GM18526 (cell line): ENCODE results near the gene FAM13A.

Experiments
- POLR2A ChIP-seq: IDR thresholded peaks from 3 replicates; pipeline ENCODE4 v1.6.1; 2011; ENCODE audit not compliant: insufficient read length; ENCODE audit errors: extremely low read depth

Gene FAM13A

GRCh38 chr4:89056953-89057398 is at the start of gene FAM13A:
Gene FAM13A (minus strand): TSS chr4:89057185. CDS start chr4:89056964, 221 bp downstream.
- TF ChIP-seq POLR2A: no peak

DNA sequence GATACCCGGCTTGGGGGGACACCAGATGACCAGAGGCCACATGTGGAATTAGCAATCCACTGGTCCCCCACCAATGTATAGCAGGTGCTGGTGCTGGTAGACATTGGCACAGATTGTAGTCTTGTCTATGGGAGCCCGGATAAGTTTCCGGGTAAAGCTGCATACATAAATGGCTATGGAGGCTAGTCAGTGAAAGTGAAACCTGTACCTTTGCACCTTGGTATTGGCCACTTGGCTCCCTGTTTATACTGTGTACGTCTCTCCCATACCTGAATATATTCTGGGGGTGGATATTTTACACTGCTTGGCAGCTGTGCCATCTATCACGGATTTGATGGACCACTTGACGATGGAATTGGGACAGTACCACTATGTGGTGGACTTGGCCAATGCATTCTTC is 48.7 kb upstream of the FAM13A start:
- TF ChIP-seq POLR2A: no peak

DNA sequence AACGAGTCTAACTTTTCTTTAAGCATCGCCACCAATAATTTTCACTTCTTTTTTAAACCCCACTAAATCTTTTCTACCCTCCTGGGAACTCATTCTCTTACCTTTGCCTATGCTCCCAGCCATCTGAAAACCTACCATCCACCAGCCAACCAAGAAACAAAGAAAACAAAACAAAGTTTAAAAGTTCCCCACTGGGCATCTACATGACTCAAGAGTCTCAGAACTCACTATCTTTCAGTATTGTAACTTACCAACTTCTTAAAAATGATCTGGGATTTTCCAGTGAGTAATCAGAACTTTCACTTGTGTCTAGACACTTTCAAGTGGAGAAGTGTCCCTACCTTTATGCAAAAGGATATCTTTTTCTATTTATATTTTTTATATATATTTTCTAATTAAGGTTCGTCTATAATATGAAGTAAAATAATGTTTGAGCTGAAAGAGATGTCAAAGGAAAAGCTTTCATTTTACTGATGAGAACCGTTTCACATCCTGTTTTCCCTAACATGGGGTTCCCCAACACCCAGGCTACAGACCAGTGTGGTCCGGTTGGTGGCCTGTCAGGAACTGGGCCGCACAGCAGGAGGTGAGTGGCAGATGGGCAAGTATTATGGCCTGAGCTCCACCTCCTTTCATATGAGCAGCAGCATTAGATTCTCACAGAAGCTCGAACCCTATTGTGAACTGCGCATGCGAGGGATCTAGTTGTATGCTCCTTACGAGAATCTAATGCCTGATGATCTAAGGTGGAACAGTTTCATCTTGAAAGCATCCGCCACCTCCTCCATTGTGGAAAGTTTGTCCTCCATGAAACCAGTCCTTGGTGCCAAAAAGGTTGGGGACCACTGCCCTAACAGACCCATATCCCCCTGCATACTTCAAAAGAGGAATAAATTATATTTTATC is 44.5 kb upstream of the FAM13A start:
- TF ChIP-seq POLR2A: no peak

DNA sequence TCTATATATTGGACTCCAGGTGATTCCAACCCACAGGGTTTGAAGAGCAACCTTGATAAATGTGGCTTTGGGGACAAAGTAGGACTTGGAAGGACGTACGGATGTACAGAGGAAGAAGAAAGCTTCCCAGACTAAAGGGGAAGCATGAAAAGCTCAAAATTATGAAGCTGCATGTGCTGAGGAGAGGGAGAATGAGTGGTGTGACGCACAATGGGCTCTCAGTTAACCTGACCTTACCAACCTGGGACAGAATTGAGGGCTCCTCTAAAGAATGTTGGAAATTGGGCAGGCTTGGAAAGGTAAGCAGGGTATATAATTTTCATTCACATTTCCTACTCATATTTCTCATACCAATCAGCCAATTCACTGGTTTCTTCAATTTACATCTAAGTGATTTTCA is 43.9 kb upstream of the FAM13A start:
- no peak for TF ChIP-seq POLR2A

DNA sequence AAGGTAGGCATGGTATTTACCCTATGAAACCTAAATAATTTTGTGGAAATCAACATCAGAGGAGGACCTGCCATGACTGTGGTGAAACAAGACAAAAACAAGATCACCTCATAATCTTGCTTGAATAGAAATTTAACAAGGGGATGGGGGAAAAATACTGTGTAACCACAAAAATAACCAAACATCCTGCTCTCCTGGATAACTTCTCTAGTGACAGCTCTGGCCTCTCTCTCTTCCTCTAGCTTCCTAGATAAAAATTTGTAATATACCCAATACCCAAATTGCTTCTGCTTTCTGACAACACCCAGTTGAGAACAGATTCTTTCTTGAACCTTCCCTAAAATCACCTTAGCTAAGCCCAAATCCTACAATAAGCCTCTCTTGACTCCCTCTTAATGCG is 42.5 kb upstream of the FAM13A start:
- TF ChIP-seq POLR2A: no peak

GRCh38 chr4:89099034-89099433 is 42.0 kb upstream of the FAM13A start:
- no peak for TF ChIP-seq POLR2A

GRCh38 chr4:89078300-89078699 is 21.3 kb upstream of the FAM13A start:
- no peak for TF ChIP-seq POLR2A

DNA sequence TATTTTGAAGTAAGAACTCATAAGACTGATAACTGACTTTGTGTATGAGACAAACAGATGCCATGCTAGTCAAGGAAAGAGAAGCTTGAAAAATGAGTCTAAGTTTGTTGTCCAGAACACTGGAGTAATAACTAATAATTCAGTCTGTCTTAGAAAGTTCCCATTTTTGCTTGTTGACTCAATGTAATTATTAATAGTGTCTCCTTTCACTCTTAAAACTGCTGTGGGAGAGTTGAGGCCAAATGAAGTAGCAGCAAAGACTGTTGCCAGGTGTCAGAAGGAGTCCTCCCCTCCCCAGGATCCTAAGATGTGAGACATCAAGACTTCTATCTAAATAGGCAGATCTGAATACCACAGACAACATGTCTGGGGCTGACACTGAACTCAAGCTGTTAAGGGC is 20.8 kb upstream of the FAM13A start:
- no peak for TF ChIP-seq POLR2A

- no peak for TF ChIP-seq POLR2A
These were observed 15.9 kb upstream of the FAM13A start for GRCh38 chr4:89072921-89073320.

- no peak for TF ChIP-seq POLR2A
These were observed 14.3 kb upstream of the FAM13A start for GRCh38 chr4:89071311-89071710.

- no peak for TF ChIP-seq POLR2A
These were observed 13.1 kb upstream of the FAM13A start for GRCh38 chr4:89070041-89070440.

DNA sequence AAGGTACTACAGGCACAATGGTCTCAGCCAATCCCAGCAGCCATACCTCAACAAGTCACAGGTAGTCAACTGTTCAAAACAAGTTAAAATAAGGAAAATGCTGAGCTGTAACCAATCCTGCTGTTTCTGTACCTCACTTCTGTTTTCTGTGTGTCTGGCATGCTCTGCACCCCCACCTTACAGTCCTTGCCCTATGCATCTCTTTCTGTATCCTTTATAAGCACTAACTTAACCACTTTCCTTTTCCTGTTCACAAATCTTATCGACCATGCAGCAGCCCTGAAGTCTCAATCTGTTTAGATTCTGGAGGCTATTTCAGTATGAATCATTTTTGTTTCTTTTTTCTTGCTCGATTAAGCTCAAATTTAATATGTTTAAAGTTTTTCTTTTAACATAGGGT is 12.5 kb upstream of the FAM13A start:
- TF ChIP-seq POLR2A: no peak

GRCh38 chr4:89067417-89067816 is 10.4 kb upstream of the FAM13A start:
- no peak for TF ChIP-seq POLR2A

DNA sequence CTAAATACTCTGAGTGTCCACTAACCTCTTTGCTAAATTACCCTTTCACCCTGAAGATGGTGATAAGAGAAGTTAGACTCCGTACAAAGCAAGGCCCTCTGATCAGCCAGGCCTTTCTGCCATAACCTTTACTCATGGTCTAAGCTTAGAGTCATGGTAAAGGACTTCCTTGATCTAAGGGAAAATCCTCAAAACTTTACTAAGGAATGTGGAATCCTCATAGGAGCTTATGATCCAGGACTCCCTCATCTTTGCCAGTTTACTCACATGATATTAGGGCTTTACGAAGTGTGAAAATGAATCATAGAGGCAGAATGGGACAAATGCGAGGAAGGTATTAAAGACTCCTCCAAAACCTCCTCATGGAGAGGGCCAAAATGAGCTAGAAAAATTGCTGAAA is 7.9 kb upstream of the FAM13A start:
- TF ChIP-seq POLR2A: no peak

- no peak for TF ChIP-seq POLR2A
These were observed 563 bp downstream of the FAM13A start for GRCh38 chr4:89056292-89056952.
